ENCODE data around the gene POLR1A.

Gene POLR1A

DNA sequence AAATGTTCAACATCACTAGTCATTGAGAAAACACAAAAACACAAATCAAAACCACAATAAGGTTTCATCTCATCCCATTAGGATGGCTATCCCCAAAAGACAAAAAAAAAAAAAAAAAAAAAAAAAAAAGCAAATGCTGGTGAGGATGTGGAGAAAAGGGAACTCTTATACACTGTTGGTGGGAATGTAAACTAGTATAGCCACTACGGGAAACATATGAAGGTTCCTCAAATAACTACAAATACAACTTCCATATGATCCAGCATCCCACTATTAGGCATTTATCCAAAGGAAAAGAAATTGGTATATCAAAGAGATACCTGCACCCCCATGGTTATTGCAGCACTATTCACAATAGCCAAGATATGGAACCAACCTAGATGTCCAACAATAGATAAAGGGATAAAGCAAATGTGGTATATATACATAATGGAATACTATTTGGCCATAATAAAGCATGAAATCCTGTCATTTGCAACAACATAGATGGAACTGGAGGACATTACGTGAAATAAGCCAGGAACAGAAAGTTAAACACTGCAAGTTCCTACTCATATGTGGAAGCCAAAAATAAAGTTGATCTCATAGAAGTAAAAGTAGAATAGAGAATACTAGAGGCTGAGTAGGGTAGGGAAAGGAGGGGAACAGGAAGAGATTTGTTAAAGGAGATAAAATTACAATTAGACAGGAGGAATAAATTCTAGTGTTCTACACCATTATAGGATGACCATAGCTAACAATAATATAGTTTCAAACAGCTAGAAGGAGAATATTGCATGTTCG, 8.4 kb downstream of the POLR1A start:
- no peak for DNase-seq (ENCODE audit: low read depth in 3 of 3)

DNA sequence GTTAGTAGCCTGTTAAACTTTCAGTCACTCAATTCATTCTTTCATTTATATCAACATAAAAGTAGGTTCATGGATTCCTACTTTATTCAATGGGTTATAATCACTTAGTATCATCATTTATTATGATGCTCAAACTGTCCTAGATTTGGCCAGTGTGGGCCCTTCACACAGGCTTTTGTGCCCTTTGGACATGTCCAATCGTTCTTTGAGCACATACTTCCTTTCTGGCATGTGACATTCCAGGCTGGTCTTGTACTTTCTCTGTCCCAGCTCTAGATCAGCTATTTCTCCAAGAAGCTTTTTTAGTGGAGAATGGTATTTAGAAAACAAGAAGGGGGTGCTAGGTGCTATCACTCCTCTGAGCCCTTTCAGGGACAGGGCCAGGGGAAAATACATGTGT, 11.5 kb downstream of the POLR1A start:
- no peak for DNase-seq (ENCODE audit: low read depth in 3 of 3)

DNA sequence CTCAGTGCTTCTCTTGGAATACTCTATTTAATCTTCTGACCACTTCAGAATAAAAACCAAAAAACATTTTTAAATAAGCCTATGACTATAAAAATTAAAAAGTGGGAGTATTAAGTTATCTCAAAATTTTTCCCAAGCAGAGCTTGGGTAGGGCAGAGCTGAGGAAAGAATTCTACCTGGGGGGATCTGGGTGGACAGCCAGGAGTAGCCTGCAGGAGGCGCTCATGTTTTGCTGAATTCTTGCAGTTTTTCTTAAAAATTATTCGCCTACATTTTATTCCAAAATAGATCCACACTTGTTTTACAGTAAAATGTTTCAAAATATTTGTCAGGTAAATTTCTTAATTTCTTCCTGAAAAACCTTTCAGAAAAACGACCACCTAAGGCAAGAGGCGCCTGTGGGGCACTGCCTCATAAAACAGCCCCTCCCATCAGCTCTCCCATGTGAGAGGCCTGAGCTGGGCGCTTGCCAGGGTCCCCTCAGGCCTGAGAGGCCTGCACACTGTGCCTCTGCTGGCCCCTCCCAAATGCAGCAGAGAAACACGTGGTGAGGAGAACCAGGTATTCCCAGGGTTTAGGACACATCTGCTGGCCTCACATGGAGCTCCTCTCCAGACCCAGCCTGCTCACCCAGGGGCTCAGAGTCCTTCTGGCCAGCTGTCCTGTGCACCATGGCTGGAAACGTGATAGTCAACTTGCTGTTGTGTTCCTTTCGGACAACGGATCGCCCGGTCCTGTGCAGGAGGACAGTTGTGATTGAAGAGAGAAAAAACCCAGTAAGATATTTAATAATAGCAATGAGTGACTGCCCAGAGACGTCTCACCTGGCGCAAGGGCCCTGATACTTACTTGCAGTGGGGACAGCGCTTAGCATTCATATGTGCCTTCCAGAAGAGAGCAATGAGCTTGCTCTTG, 17.5 kb downstream of the POLR1A start:
- no peak for DNase-seq (ENCODE audit: low read depth in 3 of 3)

DNA sequence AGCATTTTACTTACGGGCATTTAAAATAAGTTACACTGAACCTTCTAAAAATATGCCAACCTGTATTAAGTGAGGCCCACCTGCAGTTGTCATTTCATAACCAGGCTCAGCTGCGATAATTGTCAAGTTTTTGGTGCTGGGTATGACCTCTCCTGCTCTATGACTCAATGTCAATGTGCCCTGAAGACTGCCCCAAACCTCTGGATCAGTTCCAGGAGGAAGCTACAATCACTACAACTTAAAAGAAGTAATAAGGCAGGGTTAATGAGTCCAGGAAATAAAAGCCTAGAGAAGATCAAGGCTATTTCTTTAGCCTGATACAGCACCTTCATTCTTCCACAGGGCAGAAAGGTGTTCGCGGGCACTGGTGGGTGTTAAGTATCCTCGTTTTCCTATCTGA, 22.9 kb downstream of the POLR1A start:
- DNase-seq (ENCODE audit: low read depth in 3 of 3), result no peak

DNA sequence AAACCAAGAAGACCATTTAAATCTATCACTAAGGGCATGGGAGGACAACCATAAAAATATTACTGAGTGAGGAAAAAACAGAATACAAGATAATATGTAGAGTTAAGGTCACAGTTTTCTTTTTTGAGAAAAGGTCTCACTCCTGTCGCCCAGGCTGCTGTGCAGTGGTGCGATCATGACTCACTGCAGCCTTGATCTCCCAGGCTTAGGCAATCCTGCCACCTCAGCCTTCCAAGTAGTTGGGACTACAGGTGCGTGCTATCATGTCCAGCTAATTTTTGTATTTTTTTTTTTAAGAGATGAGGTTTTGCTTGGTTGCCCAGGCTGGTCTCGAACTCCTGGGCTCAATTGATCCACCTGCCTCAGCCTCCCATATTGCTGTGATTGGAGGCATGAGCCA, 24.0 kb downstream of the POLR1A start:
- DNase-seq (ENCODE audit: low read depth in 3 of 3), result no peak

DNA sequence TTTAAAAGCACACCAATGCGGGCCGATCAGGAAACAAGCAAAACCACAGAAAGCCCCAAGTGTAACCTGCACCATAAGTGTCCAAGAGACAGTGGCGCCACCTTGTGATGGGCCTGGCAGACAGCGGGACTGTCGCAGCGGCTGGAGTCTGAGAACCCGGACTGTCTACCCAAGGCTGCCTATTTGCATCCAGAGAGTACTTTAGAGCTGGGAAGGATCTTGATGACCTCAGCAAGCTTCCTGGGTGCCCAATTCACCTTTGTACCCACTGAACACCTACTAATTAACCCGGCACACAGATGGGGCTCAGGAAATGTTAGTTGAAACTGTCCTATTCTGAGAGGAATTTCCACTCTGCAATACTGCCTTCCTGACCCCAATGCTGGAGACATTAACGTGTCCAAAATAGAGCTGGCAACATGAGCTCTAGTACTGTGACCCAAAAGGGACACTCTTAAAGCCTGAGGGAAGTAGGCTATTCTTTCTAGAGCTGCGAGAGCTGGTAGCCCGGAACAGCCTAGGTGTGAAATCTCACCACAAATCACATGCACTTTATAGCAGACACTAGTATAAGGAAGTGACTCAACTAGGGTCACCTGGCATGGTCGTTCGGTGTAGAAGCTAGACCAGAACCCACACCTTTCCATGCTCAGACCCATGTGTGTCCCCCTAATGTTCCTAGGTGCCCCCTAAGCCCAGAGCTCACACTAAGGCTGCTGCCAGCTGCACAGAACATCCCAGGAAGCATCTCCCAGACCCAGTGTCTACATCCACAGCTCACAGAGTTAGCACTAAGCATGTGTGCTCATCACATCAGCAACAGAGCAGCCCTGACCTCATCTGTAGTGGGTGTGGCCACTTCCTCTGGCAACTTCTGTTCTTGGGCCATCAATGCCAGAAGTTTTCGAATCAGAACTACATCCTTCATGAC, 25.4 kb downstream of the POLR1A start:
- DNase-seq (ENCODE audit: low read depth in 3 of 3), result peak; percentile 52 to 74 (median 57)

DNA sequence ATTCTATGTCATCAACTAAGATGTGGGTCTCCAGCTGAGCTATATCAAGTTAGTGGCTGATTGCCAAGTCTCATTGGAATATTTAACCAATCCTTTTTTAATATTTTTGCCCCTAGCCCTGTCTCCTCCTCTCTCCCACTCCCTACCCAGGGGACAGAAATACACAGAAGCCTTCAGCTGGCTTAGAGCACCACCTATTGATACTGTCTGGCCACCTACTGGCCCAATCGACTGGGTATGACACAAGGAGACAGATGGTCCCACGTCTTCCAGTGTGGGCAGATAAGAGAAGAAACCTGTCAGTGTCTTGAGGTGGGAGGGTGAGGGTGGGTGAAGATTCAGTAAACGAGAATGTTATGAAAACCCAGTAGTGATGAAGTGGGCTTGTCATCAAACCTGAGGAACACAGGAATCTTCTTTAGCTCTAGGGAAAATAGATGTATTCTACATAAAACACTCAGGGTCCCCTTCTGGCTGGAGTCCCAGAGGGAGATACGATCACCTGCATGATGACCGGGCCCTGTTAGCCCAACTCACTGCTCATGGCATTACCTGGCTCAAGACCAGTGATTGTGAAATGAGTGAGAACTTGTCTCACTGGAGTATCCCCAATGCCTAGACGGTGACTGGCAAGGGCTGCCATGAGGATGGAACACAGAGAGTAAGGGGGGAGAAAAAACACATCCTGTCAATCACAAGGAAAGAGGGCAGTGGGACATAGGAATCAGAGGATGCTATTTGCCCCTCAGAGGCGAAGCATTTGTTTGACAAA, 26.7 kb downstream of the POLR1A start:
- no peak for DNase-seq (ENCODE audit: low read depth in 3 of 3)

DNA sequence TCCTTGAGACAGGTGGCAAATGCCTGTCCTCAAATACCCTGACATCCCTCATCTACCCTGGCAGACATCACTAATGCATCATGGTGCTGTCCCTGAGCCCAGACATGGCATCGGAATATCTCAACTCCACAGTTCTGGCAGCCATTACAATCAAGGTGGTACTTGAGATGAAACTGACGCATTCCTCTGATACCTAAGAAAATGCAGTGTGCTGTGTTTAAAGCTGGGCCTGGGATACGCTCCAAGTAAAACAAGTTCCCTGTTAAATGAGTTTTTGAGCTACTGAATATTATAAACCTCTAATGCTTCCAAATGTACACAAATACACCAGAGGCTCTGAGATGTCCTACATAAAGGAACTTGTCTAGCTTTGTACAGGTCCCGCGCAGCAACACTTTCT, 29.8 kb downstream of the POLR1A start:
- DNase-seq (ENCODE audit: low read depth in 3 of 3), result no peak

DNA sequence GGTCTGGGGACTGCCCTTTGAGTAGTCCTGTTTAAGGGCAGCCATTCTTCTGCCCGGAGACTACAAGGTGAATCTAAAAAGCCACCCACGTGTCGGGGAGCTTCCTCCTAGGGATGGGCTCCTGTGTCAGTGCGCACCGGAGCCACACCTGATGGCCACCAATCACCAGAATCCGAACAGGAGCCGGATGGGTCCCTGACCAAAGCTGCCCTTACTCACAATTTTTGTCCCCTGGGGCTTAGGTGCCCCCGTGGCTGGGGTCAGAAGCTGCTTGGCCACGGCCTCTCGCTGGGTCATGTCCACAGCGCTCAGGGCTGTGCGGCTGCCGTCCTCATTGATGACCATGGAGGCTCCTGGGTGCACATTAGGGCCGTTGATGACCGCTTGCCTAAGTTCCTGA, 30.9 kb downstream of the POLR1A start:
- DNase-seq (ENCODE audit: low read depth in 3 of 3), result no peak

DNA sequence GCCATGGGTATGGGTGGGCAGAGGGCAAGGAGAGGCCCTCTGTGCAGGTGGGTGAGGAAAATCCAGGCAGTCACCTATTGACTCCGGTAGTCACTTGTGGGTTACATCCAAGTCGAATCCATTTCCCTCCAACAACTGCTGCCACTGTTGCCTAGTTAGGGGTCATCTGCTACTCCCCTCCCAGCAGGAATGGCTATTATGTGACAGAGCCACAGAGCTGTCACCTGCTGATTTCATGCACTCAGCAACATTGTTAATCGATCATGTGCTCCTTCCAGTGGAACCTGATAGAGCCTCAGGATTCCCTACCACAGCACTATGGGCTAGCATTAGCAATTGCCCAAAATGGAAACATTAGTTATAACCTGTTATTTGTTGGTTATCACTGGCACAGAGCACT, 31.4 kb downstream of the POLR1A start:
- DNase-seq (ENCODE audit: low read depth in 3 of 3), result no peak

DNA sequence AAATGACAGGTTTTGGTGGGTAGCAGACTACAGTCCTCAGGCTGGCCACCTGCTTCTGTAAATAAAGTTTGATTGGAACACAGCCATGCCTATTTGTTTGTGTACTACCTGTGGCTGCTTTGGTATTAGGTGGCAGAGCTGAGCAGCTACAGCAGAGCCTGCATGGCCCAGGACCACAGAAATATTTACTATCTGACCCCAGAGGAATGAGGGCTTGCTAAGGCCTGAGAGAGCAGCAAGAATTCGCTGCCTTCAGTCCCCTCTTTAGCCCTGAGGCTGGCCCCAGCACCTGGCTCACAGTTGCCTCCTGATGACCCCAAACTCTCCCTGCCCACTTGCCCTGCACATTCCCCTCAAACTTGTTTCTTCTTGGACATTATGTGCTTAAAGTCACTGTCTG, 32.5 kb downstream of the POLR1A start:
- no peak for DNase-seq (ENCODE audit: low read depth in 3 of 3)

DNA sequence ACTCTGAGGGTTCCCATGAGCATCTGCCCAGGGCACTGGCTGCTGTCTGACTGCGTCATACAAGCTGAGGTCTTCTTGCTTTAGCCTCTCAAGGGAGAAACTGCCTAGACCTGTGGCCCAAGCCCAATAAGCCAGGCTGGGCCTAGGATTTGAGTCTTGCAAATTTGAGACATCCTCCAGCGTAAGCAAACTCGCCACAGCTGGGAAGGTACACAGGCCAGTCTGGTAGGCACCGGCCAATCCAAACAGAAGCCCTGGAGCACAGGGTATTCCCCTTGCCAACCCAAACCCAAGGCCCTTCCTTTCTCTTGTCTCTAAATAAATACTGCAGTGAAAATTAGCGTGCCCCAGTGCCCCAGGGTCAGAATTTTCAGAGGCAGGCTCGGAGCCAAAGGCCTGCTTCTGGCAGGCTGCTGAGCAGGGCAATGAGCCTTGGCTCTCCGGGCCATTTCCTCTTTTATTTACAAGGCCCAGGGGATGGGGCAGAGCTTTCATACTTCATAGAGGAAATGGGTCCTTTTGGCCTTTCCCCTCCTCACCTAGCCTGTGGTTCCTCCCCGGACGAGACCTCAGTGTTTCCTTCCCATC, 33.3 kb downstream of the POLR1A start:
- no peak for DNase-seq (ENCODE audit: low read depth in 3 of 3)

DNA sequence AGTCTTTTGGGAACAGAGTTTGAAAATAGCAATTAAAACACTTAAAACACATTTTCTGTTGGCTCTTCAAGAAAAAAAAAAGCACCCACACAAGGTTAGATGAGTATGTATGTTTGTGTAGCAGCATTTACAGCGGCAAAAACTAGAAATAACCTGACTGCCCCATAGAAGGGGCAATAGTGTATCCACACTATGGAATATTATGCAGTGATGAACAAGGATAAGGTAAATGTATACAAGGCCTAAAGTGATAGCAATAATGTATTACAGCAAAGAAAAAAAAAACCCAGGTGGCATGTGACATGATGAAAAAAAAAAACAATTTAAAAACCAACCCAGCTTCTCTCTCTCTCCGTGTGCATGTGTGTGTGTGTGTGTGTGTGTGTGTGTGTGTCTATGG, 34.8 kb downstream of the POLR1A start:
- no peak for DNase-seq (ENCODE audit: low read depth in 3 of 3)

DNA sequence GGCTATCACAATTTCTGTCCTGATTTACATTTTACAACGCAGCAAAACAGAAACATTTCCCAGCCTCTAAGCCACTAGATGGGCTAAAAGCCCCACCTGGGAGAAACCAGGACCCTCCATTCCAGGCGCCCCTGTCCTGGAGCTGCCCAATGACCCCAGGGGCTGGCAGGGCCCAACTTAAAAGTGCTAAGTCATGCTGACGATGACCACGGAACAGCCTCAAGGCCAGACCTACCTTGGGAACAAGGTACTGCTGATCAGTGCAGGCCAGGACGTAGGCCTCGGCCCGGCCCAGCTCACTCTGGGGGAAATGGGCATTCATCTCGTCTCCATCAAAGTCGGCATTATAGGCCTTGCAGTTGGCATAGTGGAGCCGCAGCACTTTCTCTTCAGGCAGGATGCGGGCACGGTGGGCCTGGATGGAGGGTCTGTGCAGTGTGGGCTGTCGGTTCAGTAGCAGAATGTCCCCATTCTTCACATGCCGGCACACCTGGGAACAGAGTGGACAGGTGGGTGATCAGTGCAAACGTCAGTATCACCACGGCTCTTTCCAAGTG, 35.8 kb downstream of the POLR1A start:
- no peak for DNase-seq (ENCODE audit: low read depth in 3 of 3)

DNA sequence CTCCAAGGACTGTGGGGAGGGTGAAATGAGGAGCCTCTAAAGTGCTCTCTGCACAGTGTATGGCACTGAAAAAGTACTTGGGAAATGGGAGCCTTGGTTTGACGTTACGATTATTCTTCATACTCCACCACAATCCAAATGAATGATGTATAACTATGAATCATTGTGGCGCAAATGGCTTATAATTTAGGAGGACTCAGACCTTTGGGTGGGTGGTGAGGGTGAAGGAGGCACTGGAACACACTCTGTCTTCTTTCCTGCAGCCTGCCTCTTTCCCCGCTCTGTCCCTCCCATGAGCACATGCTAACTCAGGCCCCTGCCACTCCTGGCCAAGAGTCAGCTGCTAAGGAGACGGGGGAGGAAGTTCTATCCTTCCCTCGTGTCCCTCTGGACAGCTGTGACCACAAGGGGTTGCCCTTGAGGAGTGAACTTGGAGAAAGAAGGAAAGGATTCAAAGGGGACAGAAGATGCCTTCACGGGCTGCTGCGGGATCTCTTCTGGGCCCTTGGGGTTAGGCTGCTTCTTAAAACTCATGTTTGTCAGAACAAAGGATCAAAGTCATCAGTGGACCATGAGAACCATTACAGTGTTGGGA, 36.5 kb downstream of the POLR1A start:
- DNase-seq (ENCODE audit: low read depth in 3 of 3), result no peak

DNA sequence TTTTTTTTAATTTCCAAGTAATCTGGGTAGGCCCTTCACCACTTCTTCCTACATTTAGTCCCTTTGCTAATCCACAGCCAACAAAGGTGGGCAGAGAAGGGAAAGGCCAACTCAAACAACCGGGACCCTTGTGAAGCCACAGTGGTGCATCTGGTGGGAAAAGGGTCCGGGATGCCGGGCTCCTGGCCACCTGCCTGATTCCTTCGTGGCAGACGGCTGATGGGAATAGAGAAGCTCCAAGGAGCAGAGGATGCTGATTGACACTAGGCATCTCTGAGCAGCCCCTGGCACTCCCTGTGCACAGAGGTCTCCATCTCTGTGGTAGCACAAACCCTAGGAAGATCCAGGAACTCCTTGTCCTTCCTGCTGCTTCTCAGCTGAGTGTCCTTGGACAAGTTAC, 37.0 kb downstream of the POLR1A start:
- DNase-seq (ENCODE audit: low read depth in 3 of 3), result no peak

DNA sequence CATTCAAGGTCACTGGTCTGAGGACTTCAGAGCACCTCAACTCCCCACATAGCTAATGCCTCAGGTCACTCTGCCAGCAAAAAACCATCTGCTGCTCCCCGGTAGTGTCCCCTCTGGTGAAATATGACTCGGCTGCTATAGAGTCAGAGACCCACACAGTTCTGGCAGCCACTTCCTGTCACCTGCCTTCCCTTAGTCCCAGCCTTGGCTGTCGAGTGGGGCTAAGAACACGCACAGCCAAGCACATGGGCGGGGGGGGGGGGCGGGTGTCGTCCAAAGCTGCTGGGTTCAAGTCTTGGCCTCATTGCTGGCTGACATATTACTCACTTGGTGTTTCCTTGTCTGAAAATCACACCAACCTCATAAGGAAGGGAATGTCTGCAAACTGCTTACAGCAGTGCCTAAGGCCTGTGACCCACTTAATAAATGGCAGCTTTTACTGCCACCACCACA, 37.5 kb downstream of the POLR1A start:
- DNase-seq (ENCODE audit: low read depth in 3 of 3), result peak in 2 of 3 donors; percentile 12 to 22

DNA sequence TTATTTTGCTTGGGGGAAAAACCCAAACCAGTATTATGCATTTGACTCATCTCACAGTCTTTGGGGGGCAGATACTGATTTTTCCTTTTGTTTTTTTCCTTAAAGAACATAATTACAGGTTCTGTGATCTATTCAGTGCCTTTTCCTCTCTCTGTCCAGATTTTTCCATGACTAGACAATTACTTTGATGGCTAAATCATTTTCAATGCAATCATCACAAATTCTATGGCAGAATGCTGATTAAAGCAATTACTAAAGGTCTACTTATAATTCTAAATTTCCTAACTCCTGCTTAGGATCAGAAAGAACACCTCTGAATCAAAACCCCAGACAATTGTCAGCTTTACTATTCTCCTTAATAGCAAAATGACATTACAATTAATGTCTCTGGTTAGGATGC, 38.8 kb downstream of the POLR1A start:
- DNase-seq (ENCODE audit: low read depth in 3 of 3), result no peak

DNA sequence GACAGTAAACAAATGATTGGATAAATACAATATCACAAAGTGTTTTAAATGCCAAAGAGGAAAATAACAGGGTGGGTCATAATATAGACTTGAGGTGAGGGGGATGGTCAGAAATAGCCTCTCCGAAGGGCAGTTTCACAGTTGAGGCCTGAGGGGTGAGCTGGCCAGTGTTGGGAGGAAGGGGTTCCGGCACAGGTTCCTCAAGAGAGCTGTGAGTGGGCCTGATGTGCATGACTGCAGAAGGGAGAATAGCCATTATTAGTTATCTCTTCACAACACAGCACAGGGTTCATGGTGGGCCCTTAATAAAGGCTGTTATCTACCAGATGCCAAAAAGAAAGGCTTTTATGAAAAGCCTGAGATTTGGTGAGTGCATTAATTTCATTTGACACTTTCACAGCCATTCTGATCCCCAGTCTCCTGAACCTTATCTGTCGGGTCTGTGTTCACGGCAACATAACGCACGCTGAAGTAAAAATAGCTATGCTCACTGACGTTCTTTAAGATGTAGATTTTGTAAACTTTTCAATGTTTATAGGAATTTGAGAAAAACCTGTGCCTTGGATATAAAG, 39.6 kb downstream of the POLR1A start:
- DNase-seq (ENCODE audit: low read depth in 3 of 3), result no peak

DNA sequence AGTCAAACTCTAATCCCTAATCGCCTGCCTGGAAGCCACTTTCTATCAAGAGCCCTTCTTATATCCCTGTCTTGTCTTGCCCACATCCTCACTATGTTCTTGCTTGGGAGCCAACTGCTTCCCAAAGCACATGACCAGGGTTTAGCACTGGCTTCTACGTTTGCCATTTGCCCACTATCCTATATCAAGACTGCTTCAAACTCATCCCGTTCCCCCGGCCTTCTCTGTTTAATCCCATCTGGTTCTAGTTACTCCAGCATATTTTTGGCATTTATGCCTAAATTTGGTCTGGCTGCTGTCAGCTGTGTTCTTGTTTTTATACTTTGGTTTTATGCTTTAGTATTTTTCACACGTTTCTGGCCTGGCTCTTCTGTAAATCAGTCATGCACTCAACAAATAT, 40.2 kb downstream of the POLR1A start:
- no peak for DNase-seq (ENCODE audit: low read depth in 3 of 3)

Measured in stimulated activated CD4-positive, alpha-beta T cell treated with anti-CD3 and anti-CD28 coated beads, TNF-alpha, amount 100 ng/mL, for 48 hours (primary cell).